Measurements from ENCODE around the gene PSMC3IP. TPM values are rescaled to one million over a fixed set of nuclear protein-coding genes. Genes with fewer than 3 reads are reported as not detected.
"Not testable (repeated sequence)": the region's sequence is repeated elsewhere in the genome, so short reads cannot be mapped to it uniquely, and the experiment has no call there.

Gene PSMC3IP
- total RNA-seq, 1 donor from 2014 or later = 2.1 TPM

GRCh38 chr17:42553161-42553818 lies 24.2 kb downstream of the PSMC3IP start:
- no peak overlapping the region for H3K27ac ChIP-seq (ENCODE audit: low read depth, low read length)
- H3K9ac ChIP-seq (ENCODE audit: low read depth in 1 of 3, low read length in 3 of 3) = peak overlapping the region; percentile 14 to 96 (median 95)
- peak overlapping the region in 1 of 3 donors; percentile 97 for H3K4me3 ChIP-seq (ENCODE audit: low read length in 3 of 3)

GRCh38 chr17:42552736-42553135 lies 24.8 kb downstream of the PSMC3IP start, which contains the start of gene HSD17B1:
Gene HSD17B1, plus strand, starts transcription at chr17:42552923. Its CDS starts 11 bp downstream, at chr17:42552934.
- H3K27ac ChIP-seq (ENCODE audit: low read depth, low read length); H3K36me3 ChIP-seq (ENCODE audit: control insufficient read depth in 3 of 3, insufficient read depth in 3 of 3, low read length in 3 of 3); H3K27me3 ChIP-seq (ENCODE audit: control insufficient read depth in 3 of 3, insufficient read depth in 3 of 3, low read length in 3 of 3); H3K9me3 ChIP-seq (ENCODE audit: control insufficient read depth in 3 of 3, low read length in 3 of 3): not testable (repeated sequence)
- Histone ChIP-seq H3K4me3 (ENCODE audit: low read length in 3 of 3) (peak within 1 kb of the TSS in 2 of 3 donors; percentile 96 to 97), H3K4me1 (ENCODE audit: control insufficient read depth in 3 of 3, insufficient read depth in 3 of 3, low read length in 3 of 3) (peaks cover 17 to 21% (median 18%) of the 10 kb centered on the region in 3 donors), H3K9ac (ENCODE audit: low read depth in 1 of 3, low read length in 3 of 3) (peak within 1 kb of the TSS; percentile 14 to 96 (median 95))

More at GRCh38 chr17:42553161-42553818, 24.2 kb downstream of the PSMC3IP start:
- no peaks in the 10 kb centered on the region for H3K9me3 ChIP-seq (ENCODE audit: control insufficient read depth in 3 of 3, low read length in 3 of 3)
- no peaks in the 10 kb centered on the region for H3K27me3 ChIP-seq (ENCODE audit: control insufficient read depth in 3 of 3, insufficient read depth in 3 of 3, low read length in 3 of 3)
- H3K36me3 ChIP-seq (ENCODE audit: control insufficient read depth in 3 of 3, insufficient read depth in 3 of 3, low read length in 3 of 3) = no peaks in the 10 kb centered on the region
- H3K4me1 ChIP-seq (ENCODE audit: control insufficient read depth in 3 of 3, insufficient read depth in 3 of 3, low read length in 3 of 3) = peaks cover 15 to 21% (median 17%) of the 10 kb centered on the region in 3 donors

GRCh38 chr17:42548993-42549755 lies 28.4 kb downstream of the PSMC3IP start:
- Histone ChIP-seq H3K27ac (ENCODE audit: low read depth, low read length) (no peak overlapping the region), H3K9ac (ENCODE audit: low read depth in 1 of 3, low read length in 3 of 3) (no peak overlapping the region), H3K27me3 (ENCODE audit: control insufficient read depth in 3 of 3, insufficient read depth in 3 of 3, low read length in 3 of 3) (no peaks in the 10 kb centered on the region), H3K9me3 (ENCODE audit: control insufficient read depth in 3 of 3, low read length in 3 of 3) (no peaks in the 10 kb centered on the region), H3K36me3 (ENCODE audit: control insufficient read depth in 3 of 3, insufficient read depth in 3 of 3, low read length in 3 of 3) (no peaks in the 10 kb centered on the region), H3K4me3 (ENCODE audit: low read length in 3 of 3) (no peak overlapping the region), H3K4me1 (ENCODE audit: control insufficient read depth in 3 of 3, insufficient read depth in 3 of 3, low read length in 3 of 3) (peaks cover 10 to 16% (median 16%) of the 10 kb centered on the region in 3 donors)

GRCh38 chr17:42548070-42548837 lies 29.3 kb downstream of the PSMC3IP start:
- Histone ChIP-seq H3K36me3 (ENCODE audit: control insufficient read depth in 3 of 3, insufficient read depth in 3 of 3, low read length in 3 of 3) (no peaks in the 10 kb centered on the region), H3K9me3 (ENCODE audit: control insufficient read depth in 3 of 3, low read length in 3 of 3) (no peaks in the 10 kb centered on the region), H3K27ac (ENCODE audit: low read depth, low read length) (no peak overlapping the region), H3K27me3 (ENCODE audit: control insufficient read depth in 3 of 3, insufficient read depth in 3 of 3, low read length in 3 of 3) (no peaks in the 10 kb centered on the region), H3K4me3 (ENCODE audit: low read length in 3 of 3) (no peak overlapping the region), H3K9ac (ENCODE audit: low read depth in 1 of 3, low read length in 3 of 3) (no peak overlapping the region), H3K4me1 (ENCODE audit: control insufficient read depth in 3 of 3, insufficient read depth in 3 of 3, low read length in 3 of 3) (peaks cover 11 to 17% (median 16%) of the 10 kb centered on the region in 3 donors)

- Histone ChIP-seq H3K4me1 (ENCODE audit: control insufficient read depth in 3 of 3, insufficient read depth in 3 of 3, low read length in 3 of 3) (peaks cover 15 to 21% (median 18%) of the 10 kb centered on the region in 3 donors), H3K4me3 (ENCODE audit: low read length in 3 of 3) (no peak overlapping the region), H3K9me3 (ENCODE audit: control insufficient read depth in 3 of 3, low read length in 3 of 3) (no peaks in the 10 kb centered on the region), H3K9ac (ENCODE audit: low read depth in 1 of 3, low read length in 3 of 3) (no peak overlapping the region), H3K36me3 (ENCODE audit: control insufficient read depth in 3 of 3, insufficient read depth in 3 of 3, low read length in 3 of 3) (peaks cover 2 to 5% (median 3%) of the 10 kb centered on the region in 3 donors), H3K27me3 (ENCODE audit: control insufficient read depth in 3 of 3, insufficient read depth in 3 of 3, low read length in 3 of 3) (no peaks in the 10 kb centered on the region), H3K27ac (ENCODE audit: low read depth, low read length) (no peak overlapping the region)
Observed at GRCh38 chr17:42547698-42548069, 29.8 kb downstream of the PSMC3IP start.

GRCh38 chr17:42547001-42547461 lies 30.5 kb downstream of the PSMC3IP start:
- Histone ChIP-seq H3K27me3 (ENCODE audit: control insufficient read depth in 3 of 3, insufficient read depth in 3 of 3, low read length in 3 of 3) (no peaks in the 10 kb centered on the region), H3K36me3 (ENCODE audit: control insufficient read depth in 3 of 3, insufficient read depth in 3 of 3, low read length in 3 of 3) (peaks cover 4 to 12% (median 8%) of the 10 kb centered on the region in 3 donors), H3K27ac (ENCODE audit: low read depth, low read length) (no peak overlapping the region), H3K4me1 (ENCODE audit: control insufficient read depth in 3 of 3, insufficient read depth in 3 of 3, low read length in 3 of 3) (peaks cover 15 to 21% (median 18%) of the 10 kb centered on the region in 3 donors), H3K9ac (ENCODE audit: low read depth in 1 of 3, low read length in 3 of 3) (no peak overlapping the region), H3K4me3 (ENCODE audit: low read length in 3 of 3) (no peak overlapping the region), H3K9me3 (ENCODE audit: control insufficient read depth in 3 of 3, low read length in 3 of 3) (no peaks in the 10 kb centered on the region)

- H3K27ac ChIP-seq (ENCODE audit: low read depth, low read length) = not testable (repeated sequence)
Observed at GRCh38 chr17:42545755-42546505, 31.6 kb downstream of the PSMC3IP start.

GRCh38 chr17:42544874-42545283 lies 32.6 kb downstream of the PSMC3IP start:
- H3K36me3 ChIP-seq (ENCODE audit: control insufficient read depth in 3 of 3, insufficient read depth in 3 of 3, low read length in 3 of 3) = peaks cover 15 to 24% (median 19%) of the 10 kb centered on the region in 3 donors
- no peak overlapping the region for H3K9ac ChIP-seq (ENCODE audit: low read depth in 1 of 3, low read length in 3 of 3)
- no peaks in the 10 kb centered on the region for H3K27me3 ChIP-seq (ENCODE audit: control insufficient read depth in 3 of 3, insufficient read depth in 3 of 3, low read length in 3 of 3)
- H3K4me3 ChIP-seq (ENCODE audit: low read length in 3 of 3) = no peak overlapping the region
- H3K27ac ChIP-seq (ENCODE audit: low read depth, low read length) = no peak overlapping the region
- H3K9me3 ChIP-seq (ENCODE audit: control insufficient read depth in 3 of 3, low read length in 3 of 3) = no peaks in the 10 kb centered on the region
- peaks cover 15 to 21% (median 21%) of the 10 kb centered on the region in 3 donors for H3K4me1 ChIP-seq (ENCODE audit: control insufficient read depth in 3 of 3, insufficient read depth in 3 of 3, low read length in 3 of 3)

More at GRCh38 chr17:42545755-42546505, 31.6 kb downstream of the PSMC3IP start:
- H3K4me3 ChIP-seq (ENCODE audit: low read length in 3 of 3); H3K27me3 ChIP-seq (ENCODE audit: control insufficient read depth in 3 of 3, insufficient read depth in 3 of 3, low read length in 3 of 3); H3K9ac ChIP-seq (ENCODE audit: low read depth in 1 of 3, low read length in 3 of 3); H3K9me3 ChIP-seq (ENCODE audit: control insufficient read depth in 3 of 3, low read length in 3 of 3): not testable (repeated sequence)
- peaks cover 15 to 21% (median 21%) of the 10 kb centered on the region in 3 donors for H3K4me1 ChIP-seq (ENCODE audit: control insufficient read depth in 3 of 3, insufficient read depth in 3 of 3, low read length in 3 of 3)
- peaks cover 11 to 20% (median 15%) of the 10 kb centered on the region in 3 donors for H3K36me3 ChIP-seq (ENCODE audit: control insufficient read depth in 3 of 3, insufficient read depth in 3 of 3, low read length in 3 of 3)

All from skeletal muscle tissue (tissue), 4 donors.